Measurements from ENCODE around the gene ERRFI1. TPM values are rescaled to one million over a fixed set of nuclear protein-coding genes. Genes with fewer than 3 reads are reported as not detected.
A peak's percentile ranks its signal among the peaks of the same experiment; 100 is the strongest.

Gene ERRFI1
- total RNA-seq, 1 donor from 2014 or later: 59.0 TPM

DNA sequence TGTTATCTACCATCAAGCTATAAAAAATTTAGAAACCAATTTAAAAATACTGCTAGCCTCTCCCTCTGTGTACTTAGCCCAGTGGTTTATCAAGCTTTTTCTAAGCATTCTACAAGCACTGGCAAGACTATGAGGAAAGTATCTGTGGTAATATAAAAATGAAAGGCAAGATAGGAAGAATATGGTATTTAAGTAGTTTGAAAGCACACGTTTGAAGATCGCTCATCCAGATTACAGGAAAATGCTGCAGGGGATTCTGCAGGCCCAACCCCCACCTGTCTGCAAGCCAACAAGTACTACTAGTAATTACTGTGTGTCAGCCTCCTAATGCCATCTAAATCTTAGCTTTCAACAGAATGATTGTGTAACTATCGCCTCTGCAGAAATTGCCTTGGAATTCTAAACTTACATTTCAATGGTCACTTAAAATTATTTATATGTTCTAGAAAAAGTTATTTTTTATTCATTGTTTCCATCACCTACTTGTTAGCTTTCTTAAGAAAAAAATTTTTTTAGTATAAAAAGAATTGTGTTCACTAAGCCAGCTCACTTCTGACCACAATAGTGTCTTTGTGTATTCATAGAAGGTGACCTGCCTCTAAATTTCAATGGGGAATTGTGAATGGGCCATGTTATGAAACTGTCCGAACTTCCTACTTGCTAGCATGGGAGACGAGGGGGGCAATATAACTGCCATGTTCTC, 8.5 kb downstream of the ERRFI1 start:
- DNase-seq: peak; percentile 7

DNA sequence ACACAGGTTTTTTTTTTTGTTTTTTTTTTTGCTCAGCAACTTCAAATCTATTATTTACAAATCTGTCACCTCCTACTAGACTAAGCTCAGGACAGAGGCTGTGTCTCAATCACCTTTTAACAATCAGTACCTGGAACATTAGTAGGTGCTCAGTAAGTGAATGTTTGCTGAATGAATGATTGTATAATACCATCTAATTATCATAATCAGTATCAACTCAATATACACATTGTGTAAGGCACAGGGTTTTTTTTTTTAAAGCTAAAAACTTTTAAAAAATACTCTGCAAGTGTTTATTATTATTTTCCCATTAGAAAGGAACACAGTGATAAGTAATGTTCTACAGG, 9.2 kb downstream of the ERRFI1 start:
- no peak for DNase-seq

DNA sequence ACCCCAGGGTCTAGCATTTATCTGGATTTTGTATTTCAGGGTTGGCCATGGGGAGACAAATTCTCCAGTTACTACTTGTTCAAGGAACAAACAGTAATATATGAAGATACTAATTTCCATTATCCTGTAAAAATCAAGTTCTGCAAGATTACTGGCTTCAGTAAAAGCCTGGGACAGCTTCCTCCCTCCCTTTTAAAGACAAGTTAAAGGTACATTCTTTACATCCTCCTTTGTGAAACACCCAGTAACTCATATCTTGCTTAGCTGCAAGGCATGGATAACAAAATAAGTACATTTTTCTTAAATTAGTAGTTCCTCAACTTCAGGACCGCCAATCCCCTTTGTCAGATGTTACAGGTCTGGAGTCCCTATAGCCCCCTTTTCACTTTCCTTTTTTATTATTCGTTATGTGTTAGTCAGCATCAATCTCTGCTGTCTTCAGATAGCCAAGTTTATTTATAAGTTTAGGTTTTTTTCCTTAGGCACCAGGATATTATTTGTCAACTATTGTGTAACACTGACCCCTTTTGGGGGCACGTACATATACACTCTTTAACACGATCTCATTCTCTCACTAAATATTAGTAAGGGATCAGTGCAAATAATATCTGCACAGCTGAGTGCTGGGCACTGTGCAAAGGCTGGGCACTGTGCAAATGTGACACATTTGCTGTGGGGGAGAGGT, 9.8 kb downstream of the ERRFI1 start:
- no peak for DNase-seq

DNA sequence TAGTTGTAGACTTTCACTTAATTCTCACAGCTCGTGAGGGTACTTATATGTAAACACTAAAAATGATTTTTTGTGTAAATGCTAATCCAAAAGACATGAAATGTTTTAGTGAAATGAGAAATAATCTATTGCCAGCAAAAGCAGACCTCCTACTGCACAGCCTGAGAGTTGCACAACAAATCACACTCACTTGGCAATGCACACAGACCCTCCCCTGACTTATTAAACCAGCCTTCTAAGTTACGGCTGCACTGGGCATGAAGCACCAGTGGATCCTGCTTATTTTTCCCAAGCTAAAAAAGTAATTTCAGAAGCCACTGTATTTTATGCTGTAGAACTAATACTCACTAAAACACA, 10.3 kb downstream of the ERRFI1 start:
- DNase-seq: peak; percentile 10

DNA sequence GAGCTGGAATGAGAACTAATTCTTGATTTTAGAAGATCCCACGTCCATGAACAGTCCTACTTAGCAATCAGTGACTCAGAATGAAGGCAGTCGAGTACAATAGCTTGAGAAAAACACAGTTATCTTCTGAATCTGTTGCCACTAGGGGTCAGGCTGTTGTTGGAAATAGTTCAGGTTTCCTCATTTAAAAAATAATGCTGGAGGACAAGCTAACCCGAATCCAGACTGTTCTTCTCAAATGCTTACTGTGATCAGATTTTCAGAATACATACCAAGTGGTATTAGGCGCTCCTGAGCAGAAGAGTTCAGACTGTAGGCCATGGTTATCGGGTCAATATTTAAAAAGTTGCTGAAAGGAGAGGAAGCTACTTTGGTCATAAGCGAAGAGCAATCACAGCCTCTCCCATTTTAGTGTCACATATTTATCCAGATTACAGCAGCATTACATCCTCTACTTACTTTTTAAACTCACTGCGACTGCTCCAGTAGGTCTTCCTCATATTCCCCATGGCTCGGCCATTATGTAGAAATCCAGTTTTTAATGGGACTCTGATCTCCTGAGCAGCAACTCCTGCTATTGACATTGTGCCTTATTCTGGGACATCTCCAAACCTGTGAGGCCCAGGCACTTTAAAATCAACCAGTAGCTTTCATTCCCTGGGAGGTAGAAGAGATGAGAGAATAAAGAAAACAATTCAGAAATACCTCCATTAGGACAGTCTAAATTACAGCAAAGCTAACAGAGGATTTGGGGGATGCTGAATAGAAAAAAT, 10.9 kb downstream of the ERRFI1 start:
- DNase-seq: peak; percentile 65

DNA sequence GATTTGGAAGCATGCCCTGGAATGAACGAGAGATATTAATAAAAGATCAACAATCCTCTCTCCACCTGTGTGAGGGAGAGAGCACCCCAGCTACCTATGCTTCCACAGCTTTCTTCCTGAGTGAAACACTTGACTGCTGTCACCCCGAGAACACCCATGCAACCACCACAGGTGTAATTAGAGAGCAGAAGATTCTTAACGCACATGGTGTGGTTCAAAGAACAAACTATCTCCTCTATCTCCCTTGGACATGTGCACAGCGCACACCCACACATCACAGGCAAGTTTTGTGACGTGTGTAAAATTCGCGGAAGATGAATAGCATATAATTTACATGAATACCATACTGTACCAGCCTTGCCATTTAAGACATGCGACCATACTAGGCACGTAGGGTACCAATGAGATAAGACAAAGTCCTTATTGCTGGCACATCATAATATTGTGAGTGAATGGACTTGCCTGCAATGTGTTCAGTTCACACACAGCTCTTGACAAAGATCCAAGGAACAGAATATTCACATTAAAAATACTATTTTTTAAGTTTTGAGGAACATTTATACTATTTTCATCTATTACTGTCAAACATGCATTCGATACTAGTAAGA, 11.6 kb downstream of the ERRFI1 start:
- no peak for DNase-seq

DNA sequence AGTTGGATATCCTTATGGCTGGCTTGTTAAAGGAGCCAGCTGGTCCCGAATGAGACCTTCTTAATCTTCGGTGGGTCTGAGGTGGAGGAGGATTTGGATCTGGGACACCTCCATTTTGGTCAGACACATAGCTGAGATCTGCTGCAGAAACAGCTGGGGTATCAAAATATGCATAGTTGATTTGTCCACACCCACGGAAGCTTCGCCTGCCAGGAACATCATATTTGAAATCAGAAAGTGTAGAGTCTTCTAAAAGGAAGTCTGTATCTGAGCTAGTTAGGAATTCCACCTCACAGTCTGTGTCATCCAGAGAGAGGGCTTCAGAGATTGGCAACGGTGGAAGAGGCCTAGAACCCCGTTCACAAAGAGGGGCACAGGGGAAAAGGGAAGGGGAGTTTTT, 12.3 kb downstream of the ERRFI1 start:
- no peak for DNase-seq

DNA sequence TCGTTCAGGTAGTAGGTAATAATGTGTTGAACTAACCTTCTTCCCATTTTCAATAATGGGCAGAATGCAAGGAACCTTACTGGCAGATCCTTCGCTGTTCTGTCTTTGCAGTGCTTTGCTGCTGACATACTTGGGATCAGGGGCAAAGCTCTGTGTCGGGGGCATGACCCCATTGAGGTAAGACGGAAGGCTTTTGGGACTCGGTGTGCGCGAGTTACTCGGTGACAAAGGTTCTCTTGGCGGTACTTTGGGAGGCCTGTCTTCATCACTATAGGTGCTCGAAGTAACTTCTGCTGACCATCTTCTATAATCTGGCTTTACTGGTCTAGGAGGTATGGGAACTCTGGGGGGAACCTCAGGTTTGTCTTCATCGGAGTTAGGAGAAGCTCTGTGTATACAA, 12.7 kb downstream of the ERRFI1 start:
- no peak for DNase-seq

DNA sequence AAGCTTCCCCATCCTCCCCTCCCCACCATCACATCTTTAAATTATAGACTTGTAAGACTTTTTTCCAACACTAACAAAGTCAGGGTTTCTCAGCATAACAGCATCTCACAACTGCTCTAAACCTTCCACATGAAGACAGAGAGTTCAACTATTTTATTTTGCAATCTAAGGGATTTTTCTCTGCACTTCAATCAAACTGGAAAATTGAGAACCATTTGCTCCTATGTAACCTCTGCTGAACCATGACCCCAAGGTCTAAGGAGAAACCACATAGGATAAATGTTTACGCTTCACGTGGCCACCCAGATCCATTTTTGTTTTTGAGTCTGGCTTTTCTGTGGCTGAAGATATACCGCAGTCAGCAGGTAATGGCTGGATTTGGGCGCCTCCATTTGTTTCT, 13.2 kb downstream of the ERRFI1 start:
- no peak for DNase-seq

DNA sequence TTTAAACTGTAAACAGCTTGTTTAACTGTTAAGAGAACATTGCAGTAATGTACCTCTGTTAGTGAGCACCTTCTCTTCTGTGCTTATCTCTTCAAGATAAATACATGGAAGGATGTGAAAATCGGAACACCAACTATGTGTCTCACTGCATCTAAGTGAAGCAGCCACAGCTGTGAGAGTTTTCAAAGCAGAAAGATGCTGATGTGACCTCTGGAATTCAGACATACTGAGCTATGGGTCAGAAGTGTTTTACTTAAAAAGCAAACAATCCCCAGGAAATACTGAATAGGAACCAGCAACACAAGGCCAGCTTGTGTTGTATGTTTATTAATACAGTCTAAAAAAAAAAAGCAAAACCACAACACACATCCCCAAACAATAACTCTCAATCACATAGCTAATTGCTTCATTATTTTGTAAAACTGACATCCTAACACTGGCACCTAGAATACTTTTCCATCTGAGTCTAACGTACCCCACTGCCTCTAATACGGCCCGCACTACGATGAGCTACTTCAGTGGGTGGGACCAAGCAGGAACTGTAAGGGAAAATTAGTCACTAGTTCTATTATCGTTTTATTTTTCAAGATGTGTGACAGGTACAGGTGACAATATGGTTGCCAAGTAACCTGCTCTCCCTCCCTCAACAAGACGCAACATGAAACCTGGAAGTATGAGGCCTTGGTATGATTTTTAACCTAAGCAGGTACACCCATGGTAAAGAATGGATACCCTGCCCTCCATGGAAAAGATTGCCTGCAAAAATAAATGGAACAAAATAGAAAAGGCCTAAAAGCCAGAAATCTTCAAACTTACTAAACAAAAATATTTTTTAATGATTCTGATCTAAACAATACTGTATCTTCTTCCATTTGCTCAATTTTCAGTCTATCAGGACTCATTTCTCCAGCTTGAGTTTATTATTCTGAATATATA, 13.9 kb downstream of the ERRFI1 start:
- DNase-seq: no peak

DNA sequence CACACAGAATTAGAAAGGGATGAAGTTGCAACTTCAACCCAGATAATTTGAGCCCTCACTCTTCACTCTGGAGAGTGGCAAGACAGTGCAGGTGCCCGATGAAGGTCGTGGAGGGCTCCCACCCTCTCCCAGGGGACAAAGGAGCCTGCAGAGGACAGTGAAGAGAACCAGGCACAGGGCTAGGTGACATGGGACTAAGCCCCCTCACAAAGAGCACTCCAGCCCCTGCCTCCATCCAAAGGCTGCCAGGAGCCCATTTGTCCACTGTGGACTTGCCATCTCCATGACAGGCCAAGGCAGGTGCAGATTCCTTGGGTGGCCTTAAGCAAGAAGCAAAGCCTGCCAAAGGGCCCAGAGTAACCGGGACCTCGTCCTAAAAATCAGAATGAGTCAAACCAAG, 15.1 kb downstream of the ERRFI1 start:
- DNase-seq: no peak

DNA sequence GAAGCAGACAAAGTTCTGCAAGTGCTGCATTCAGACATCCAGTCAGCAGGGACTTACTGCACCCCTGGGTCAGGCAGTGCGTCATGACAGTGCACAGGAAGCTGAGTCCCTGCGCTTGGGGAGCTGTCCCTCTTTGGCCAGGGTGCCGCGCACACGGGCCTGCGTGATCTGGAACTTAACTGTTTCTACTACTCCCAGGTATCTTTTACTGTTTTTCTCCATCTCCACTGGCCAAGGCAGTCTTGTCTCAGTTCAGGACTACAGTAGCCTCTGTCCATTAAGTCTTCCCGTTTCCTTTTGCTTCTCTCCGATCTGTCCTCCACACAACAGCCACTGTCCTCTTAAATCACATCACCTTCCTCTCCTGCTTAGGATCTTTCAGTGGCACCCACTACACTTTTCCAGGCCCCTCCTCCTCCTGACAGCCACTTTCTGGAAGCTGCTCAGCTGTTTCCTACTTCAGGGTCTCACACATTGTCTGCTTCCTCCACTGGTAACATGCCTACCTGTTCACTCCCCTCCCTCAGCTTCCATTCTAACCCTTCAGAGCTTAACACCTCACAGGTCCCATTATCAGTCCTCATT, 15.9 kb downstream of the ERRFI1 start:
- DNase-seq: no peak

DNA sequence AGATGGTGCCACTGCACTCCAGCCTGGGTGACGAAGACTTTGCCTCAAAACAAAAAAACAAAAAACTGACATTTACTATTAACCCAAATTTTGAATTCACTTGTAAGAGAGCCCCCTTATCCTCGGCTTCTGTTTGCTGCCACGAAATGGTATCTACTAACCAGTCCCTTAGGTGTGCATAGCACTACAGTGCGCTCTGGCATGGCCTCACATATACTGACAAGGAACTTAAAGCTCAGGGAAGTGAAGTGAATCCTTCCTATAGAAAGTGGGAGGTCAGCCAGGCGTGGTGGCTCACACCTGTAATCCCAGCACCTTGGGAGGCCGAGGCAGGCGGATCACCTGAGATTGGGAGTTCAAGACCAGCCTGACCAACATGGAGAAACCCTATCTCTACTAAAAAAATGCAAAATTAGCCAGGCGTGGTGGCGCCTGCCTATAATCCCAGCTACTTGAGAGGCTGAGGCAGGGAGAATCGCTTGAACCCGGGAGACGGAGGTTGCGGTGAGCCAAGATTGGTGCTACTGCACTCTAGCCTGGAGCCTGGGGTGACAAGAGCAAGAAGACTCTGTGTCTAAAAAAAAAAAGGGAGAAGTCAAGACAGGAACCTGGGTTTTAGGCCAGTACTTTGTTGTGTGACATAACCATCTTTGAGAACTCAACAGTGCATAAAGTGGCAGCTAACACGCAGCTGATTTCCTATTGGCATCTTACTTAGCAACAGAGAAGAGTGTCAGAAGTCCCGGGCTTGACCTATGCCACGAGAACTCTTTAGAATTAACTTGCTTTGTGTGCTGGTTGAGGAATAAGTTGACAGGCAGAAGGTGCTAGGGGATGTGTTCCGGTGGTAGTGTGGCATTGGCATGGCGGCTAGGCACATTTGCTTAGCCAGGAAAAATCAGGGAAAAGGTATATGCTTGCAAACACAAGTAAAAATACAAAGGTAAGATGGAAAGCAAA, 16.8 kb downstream of the ERRFI1 start:
- DNase-seq: no peak

DNA sequence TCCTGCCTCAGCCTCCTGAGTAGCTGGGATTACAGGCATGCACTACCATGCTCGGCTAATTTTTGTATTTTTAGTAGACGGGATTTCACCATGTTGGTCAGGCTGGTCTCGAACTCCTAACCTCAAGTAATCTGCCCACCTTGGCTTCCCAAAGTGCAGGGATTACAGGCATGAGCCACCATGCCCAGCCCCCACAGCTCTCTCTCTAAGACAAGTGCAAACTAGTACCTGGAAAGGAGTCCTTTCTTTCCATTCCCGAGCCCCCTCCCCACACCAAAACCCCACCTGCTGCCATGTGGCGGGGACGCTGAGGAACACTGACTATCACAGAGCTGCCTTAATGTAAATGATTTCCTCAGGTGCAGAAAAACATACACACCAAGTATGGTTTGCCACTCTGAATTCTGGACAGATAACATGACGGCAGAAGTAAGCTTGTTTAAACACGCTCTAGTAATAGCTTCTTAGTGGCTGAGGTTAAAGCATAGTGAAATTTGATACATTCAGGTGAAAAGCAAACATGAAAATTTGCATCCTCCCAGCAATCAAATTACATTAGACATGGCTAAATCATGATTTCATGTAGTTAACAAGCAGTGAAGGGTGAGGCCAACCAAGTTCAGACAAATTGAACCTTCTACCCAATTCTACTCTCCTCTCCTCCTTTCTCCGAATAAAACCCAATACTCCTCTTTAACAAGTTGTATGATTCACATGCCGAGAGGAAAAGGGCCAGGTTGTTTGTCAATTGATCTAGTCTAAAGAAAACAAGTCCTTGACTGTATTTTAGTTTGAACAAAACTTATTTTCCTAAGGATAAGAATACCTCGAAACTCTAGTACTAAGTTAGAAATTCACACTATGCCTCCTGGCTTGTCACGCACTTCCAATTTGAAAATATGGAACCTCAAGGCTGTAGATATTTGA, 19.8 kb downstream of the ERRFI1 start:
- DNase-seq: no peak

DNA sequence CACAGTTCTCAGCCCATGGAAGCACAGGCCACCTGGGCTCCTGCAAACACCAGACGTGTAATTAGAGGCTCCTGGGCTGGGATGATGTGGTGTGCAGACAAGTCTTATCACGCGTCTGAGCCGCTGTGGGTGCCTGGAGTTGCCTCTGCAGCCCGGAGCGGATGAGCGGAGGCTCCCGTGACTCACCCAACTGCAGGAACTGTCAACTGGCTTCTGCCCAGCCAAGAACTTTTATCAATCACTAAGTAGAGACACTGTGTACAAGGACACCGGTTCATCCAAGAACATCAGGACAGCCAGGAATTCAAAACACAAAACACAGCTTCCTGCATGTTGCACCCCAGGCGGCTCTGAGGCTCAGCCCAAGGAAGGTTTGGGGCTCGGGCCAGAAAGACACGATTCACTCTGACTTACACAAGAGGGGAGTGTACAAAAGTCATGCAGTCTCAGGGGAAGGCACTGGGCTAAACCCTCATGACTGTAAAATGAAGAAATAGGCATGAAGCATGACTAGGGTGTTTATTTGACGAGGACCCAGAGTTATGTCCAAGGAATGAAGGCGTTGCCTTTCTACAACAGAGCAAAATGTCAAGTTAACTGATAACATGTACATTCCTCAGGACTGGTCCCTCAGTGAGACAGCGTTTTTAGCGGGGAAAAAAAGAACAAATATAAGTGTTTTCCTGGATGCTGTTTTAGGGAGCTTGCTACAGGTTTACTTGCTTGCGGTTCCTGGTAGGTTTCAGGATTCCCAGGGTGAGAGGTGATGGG, 21.1 kb downstream of the ERRFI1 start:
- peak; percentile 86 for DNase-seq

DNA sequence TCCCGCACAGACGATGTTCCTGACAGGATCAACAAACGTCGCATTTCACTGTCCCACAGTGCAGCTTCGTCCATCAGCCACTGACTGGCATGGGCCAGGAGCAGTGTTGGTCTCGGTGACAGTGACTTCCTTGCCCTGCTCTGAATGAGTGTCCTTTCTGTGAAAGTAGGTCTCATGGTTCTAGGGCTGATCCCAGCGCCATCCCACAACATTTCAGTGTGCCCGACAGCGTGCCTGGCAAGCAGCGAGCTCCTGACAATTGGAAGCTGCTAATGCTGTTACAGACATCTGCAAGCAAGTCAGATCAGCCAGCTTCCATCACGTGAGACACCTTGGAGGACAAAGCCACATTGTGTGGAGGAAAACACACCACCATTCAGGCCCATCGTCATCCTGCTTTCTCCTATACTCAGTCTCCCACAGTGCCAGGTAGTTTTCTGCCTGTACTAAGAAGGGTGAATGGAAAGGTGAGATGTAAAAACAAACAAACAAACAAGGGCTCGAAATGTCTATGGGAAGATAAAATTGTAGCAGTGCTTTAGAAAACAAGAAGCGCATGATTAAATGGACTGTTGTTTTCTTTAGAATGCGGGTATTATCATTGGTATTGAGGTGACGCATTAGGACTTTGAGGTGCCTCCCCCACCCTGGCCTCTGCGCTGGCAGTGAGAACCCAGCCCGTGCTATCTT, 21.9 kb downstream of the ERRFI1 start:
- peak; percentile 42 for DNase-seq

DNA sequence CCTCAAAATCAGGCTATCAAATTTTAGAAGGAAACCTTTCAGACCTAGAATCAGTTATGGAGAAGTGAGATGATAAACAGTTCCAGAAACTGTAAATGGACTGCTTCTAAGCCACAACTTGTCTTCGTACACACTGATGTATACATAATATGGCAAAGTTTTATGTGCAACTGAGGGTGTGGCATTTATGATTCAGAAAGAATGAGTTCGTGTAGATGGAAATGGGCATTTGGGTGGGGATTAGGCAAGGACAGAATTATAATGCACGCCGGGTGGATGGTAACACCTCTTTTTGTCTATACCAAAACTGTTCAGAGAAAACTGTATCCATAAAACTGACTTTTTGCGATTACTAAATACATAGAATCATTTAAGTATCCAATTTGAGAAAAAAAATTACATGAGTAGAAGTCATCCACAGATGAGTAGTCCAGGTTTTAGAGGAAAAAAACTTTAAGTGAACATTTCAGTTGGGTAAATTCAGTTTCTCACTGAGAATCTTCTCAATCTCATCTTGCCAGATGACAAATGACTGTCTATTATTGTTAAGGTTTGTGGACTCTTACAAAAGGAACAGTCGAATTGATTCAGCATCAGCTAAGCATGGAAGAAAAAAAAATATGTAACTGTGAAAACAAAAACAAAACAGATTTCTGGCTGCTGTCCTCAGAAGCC, 22.5 kb downstream of the ERRFI1 start:
- DNase-seq: peak; percentile 42

Data from skin of body (tissue), 2 donors.